ENCODE data around the gene WNT3.

WNT3 gene

DNA sequence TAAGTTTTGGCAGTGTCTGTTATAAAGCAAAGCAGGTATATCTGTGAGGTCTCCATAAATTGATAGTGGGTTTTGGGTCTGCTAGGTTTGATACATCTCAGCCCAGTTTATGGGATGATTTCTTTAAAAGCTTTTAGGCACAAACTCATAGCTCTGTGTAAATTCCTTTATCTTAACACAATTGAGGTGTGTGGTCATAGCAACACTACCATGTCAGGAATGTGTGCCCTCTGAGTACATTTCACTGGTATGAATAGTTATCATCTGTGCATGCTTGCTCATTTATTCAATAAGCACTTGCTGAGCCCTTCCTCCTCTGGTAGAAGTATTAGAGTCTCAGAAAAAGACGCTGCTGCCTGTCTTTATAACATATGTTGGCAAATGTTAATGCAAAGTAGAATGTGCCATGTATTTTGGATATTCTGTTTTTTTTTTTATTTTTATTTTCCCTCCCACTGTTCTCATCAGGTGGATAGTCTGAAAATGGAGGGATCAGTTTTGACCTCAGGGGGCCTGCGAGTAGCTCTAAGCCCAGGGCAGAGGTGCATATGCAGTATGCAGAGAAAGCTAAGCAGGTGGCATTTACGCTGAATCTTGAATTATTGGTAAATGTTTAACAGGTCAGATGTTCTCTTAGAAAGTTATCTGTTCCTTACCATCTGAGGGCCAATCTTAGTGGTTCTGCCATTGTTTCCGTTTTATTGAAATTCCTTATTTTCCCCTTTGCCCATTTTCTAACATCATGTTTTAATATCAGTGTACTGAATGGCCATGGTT is 90.7 kb downstream of the WNT3 start:
- no peak for DNase-seq

DNA sequence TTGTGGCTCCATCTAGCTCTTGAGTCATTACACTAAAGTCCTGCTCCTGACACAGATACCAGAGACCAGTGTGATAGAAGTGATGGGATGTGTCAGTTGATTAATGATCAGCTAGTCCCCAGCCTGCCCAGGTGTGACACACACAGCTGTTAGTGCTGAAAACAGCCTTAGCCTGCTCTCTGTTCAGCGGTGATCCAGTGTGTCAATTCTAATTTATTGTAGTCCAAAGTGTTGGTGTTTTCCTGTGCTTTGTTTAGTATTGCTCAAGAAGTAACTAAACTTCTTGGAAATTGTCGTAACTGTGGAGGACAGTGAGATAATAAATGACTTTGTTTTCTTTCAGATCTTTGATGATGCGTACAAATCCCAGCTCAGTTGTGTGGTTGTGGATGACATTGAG is 92.3 kb downstream of the WNT3 start:
- no peak for DNase-seq

DNA sequence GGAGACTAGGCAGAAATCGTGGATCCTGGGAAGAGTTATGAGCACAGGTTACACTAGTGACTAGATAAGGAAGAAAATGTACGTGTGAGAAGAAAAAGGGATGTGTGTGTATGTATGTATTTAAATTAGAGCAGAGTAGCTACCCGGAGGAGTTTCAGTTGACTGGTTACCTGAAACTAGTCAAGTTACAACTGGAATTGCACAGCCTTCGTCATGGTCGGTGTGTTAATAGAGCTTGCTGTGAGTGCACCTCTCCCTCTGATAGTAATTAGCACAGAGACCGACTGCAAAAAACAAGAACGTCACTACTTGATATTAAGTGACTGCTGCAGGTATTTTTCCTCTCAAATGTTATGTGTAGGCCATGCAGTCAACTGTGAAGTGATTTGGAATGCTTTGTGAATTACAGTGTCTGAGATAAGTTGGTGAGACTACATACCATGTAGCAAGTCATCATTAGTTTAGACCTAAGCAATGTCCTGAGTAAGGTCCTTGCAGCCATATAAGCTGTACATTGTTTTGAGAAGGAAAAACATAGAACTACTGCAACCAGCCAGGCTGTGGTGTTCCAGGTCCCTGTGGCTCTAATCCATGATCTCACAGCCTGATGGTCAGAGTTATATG is 95.7 kb downstream of the WNT3 start:
- DNase-seq: no peak

DNA sequence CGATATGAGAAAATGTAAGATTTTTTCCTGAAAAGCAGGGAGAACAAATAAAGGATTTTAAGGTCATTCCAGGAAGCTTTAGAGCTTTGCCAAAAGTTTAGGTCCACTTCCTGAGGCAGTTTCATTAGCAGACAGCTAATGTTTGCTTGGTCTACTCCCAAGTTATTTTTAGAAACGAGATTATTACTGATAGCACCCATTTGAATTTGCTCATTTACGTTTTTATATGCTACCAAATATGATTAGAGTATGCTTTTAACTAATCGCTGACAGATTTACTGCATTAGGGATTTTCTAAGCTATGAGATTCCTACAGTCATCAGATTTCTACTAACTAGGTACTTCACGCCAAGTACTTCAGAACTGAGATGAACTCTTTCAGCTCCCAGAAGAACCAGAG is 98.1 kb downstream of the WNT3 start:
- no peak for DNase-seq

DNA sequence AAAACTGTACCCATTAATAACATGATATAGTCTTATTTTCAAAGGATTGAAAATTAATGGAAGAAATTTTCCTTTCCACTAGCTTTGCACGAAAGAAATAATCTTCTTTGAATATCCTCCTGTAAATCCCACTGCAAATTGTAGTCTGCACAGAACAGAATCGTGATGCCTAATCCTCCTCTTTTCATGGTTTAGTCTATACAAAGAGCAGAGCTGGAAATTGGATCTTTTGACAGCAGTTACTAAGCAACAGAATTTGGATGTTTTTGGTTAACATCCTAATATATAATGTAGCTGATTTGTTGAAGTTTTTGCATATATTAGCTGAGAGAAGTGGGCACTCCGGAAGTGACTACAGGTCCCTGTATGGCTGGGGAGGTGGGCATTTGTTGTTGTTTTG is 98.6 kb downstream of the WNT3 start:
- DNase-seq: no peak

DNA sequence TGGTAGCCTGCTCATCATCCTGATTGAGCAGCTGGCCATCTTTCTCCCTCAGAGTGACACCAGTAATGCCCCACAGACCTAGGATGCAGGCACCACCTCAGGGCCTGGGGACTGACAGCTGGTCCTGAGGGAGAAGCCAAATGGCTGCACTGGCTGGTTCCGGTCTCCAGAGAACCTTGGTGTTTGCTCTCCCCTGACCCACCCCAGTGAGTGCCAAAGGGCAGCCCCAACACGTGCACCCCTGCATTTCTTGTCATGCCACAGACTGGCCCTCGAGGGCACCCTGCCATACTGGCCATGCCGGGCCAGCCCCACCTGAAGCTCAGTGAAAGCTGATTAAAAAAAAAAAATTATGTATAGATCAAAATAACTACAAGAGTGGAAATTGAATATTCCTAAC is 100.5 kb downstream of the WNT3 start:
- DNase-seq: no peak
